NCI-H2196 (cell line): Measurements from ENCODE around the gene ITPRIP.

Experiments
- DNase-seq: peaks from one replicate; lab custom pipeline; 2025; ENCODE audit not compliant: unreplicated experiment; lab: John Stamatoyannopoulos, UW

The ITPRIP gene

GRCh38 chr10:104326991-104327610 is 11.2 kb downstream of the ITPRIP start:
- DNase-seq: no peak

DNA sequence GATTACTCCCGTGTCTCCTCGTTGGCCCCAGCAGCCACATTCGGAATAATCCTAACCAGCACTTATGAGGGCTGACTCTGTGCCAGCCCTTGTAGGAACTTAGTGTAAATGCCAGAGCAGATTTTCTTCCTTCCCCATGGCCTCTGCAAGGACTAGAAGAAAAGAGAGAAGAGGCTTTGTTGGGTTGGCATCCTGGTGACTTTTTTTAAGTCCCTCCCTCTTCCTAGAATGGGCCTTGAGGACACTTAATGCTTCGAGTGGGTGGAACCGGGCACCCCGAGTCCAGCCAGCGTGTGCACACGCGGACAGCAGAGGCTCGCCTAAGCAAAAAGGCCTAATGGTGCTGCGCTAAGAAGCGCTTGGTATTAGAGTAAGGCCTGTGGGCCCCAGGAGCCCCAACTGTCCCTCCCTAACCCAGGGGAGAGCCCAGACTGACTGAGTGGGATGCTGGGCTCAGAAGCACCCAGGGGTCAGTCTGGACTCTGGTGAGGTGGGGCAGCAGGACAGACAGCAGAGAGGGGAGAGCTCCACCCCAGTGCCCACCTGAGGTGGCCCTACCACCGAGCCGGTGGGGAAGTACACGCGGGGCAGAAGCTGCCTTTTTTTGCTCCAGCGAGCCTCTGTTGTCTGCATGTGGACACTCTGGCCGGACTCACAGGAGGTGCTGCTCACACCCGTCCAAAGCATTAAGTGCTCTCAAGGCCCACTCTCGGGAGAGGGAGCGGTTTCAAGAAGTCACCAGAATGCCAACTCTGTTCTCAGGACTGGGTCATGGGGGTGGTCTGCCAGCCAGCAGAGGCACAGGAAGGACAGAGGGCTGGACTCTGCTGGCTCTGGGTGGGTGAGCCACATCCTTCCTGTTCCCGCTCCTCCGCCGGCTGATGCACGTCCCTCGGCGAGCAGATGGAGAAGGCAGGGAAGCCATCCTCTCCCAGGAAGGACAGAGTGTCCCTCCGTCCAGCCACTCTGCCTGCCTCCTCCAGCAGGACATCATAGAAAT is 12.5 kb downstream of the ITPRIP start:
- no peak for DNase-seq

DNA sequence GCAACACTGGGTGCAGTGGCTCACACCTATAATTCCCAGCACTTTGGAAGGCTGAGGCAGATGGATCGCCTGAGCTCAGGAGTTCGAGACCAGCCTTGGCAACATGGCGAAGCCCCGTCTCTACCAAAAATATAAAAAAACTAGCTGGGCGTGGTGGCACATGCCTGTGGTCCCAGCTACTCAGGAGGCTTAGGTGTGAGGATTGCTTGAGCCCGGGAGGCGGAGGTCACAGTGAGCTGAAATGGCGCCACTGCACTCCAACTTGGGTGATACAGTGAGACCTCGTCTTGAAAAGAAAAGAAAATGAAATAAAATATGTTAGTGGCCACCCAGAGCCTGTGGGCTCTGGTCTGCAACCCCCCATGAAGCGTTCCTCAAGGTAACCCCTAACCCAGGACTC is 13.3 kb downstream of the ITPRIP start:
- no peak for DNase-seq

GRCh38 chr10:104324221-104324686 is 14.0 kb downstream of the ITPRIP start:
- no peak for DNase-seq

DNA sequence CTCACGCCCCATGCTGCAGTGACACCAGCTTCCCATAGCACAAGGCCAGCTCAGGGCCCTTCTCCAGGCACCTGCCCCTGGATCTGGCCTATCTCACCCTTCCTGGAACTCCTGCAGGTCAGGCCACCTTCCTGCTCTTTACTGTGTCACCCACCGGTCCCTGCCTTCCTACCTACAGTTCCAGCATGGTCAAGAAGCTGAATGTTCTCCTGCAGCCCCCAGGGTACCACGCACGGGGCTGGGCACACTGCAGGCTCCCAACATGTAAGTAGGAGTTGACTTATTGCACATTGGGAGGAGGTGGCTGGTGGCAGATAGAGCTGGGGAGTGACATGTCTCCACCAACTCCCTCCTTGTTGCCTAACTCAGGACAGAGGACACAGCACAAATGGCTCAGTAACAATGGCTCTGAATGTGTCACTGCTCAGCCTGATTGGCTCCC is 14.5 kb downstream of the ITPRIP start:
- DNase-seq: no peak

GRCh38 chr10:104323085-104323484 is 15.2 kb downstream of the ITPRIP start:
- no peak for DNase-seq

DNA sequence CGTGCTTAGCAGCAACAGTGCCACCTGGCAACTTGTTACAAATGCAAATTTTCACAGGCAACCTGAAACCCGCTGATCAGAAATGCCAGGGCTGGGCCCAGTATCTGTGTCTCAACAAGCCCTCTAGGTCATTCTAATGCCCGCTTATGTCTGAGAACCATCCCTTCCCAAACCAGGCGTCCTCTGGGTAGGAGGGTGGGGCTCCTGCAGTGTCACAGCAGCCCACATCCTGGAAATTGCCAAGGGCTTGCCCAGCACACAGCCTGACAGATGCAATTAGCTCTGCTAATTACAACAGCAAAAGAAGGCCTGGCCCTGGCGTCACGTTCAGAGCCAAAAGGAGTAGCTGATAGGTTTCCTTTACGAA is 15.9 kb downstream of the ITPRIP start:
- DNase-seq: no peak

GRCh38 chr10:104321725-104322415 is 16.4 kb downstream of the ITPRIP start:
- no peak for DNase-seq

- no peak for DNase-seq
Measured at GRCh38 chr10:104321226-104321625, 17.0 kb downstream of the ITPRIP start.

GRCh38 chr10:104318810-104319741 is 19.2 kb downstream of the ITPRIP start:
- DNase-seq: no peak

DNA sequence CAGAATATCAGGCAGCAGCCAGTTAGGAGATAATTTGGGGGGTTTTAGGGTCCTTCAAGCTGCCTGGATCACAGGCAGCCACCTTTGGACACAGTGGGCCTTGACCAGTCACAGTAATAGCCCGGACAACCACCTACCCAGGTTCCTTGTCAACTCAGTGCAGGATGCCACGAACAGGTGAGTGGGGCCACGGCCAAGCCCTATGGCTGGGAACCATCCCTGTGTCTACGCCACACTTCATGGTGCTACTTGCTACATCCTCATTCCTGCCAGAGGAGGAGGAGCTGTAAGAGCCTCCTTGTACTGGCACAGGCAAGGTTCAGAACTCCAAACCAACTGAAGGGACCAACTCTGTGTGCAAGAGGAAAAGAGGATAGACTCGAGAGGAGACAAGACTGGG is 19.9 kb downstream of the ITPRIP start:
- no peak for DNase-seq

DNA sequence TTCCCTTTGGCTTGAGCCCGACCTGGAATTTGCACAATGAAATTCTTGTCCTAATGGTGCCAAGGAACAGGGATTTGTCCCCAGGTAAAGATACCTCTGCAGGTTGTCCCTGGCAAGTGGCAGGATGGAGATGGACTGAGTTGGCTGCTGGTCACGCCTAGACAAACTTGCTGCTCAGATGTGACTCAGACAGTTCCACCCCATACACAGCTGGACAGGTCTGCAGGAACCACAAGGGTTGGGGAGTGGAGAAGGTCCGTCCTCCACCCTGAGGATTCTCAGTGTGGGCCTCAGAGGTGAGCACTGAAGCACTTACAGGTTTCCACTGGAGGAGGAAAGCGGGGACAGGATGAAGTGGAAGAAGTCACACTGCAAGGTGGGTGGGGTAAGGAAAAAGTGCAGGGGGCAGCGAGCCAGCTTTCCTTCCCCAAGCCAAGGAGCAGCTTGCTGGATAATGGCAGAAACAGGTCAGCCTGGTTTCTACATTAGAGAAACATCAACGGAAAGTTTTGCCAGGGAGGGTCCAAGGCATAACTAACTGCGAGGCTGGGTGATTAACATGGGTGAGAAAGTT is 20.5 kb downstream of the ITPRIP start:
- DNase-seq: no peak

DNA sequence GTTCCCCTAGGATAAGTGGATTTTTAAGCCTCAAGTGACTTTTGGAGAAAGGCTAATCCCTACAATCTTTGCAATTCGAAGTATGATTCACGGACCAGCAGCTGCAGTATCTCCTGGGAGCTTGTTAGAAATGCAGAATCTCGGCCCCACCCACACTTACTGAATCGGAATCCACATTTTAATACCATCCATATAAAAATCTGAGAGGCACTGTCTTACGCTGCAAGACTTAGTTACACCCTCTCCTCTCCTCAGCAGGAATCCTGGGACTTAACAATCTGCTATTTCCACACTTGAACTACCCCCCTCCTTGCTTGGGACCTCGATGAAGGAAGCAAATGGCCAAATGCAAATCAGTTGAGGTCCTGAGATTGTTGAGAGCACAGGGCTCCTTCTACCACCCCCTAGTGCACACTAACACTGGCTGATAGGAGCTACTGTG is 21.0 kb downstream of the ITPRIP start:
- DNase-seq: no peak

GRCh38 chr10:104316321-104317099 is 21.8 kb downstream of the ITPRIP start:
- no peak for DNase-seq

- DNase-seq: no peak
Measured at GRCh38 chr10:104315486-104315921, 22.8 kb downstream of the ITPRIP start.

DNA sequence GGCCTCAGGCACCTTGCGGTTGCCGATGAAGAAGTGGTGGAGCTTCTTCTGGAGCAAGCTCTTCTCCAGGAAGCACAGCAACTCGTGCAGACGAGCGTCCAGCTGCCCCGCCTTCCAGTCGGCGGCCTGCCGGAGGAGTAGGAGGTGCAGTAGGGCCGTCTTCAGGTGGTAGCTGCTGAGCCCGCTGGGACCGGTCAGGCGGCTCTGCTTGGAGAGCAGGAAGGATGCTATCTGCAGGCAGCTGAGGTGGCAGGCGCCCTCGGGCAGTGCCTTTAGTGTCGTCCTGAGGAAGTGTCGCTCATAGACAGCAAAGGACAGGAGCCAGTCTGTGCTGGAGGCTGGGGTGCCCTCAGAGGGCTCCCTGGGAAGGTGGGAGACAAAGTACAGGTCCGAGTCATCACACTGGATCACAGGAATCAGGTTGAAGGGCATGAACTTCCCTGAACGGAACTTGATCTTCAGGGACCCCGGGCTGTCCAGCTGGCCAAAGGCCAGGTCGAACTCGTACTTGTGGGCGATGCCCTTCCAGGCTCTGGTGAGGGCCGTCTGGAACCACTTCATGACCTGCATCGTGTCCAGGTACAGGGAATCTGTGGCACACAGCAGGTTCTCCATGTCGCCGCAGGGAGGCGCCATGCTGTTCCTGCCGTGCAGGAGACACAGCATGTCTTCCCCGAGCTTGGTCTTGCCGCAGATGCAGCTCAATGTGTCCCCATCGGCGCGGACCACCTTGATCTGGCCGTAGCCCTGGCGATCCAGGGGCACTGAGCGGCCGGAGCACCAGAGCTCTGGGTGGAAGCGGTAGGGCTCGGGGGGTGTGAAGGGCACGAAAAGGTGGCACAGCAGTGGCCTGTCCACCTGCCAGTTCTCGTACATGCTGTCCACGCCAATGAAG is 23.4 kb downstream of the ITPRIP start:
- DNase-seq: no peak

- no peak for DNase-seq
Measured at GRCh38 chr10:104311184-104311720, 27.0 kb downstream of the ITPRIP start.
